Stimulated activated CD4-positive, alpha-beta T cell treated with anti-CD3 and anti-CD28 coated beads, Interleukin-4, amount 100 ng/mL, for 4 hours (primary cell): ENCODE results near the gene TICRR.
"Not testable (repeated sequence)": the region's sequence is repeated elsewhere in the genome, so short reads cannot be mapped to it uniquely, and the experiment has no call there.

Experiments
- DNase-seq, 2 experiments: peaks; one replicate each; pipeline ENCODE4 v3.0.0-alpha.2; 2020

TICRR gene

GRCh38 chr15:89575146-89575655 is at the start of gene TICRR:
TSS of gene TICRR (plus strand) at chr15:89575469. CDS start at chr15:89575587, 118 bp downstream.
- DNase-seq, result peak; percentile 82 to 96

- DNase-seq, result no peak
Measured at GRCh38 chr15:89526181-89526580, 49.1 kb upstream of the TICRR start.

GRCh38 chr15:89526601-89527441 is 48.4 kb upstream of the TICRR start:
- no peak for DNase-seq

- DNase-seq, result no peak
Measured at GRCh38 chr15:89528757-89529352, 46.4 kb upstream of the TICRR start.

GRCh38 chr15:89530976-89531375 is 44.3 kb upstream of the TICRR start:
- DNase-seq, result no peak

- no peak for DNase-seq
Measured at GRCh38 chr15:89531796-89532537, 43.3 kb upstream of the TICRR start.

GRCh38 chr15:89533861-89534544 is 41.3 kb upstream of the TICRR start:
- DNase-seq, result no peak

GRCh38 chr15:89539027-89539426 is 36.2 kb upstream of the TICRR start:
- no peak for DNase-seq

GRCh38 chr15:89542369-89542768 is 32.9 kb upstream of the TICRR start:
- DNase-seq, result no peak

GRCh38 chr15:89543389-89543788 is 31.9 kb upstream of the TICRR start:
- no peak for DNase-seq

- not testable (repeated sequence) for DNase-seq
Measured at GRCh38 chr15:89549138-89549537, 26.1 kb upstream of the TICRR start.

- DNase-seq, result no peak
Measured at GRCh38 chr15:89550427-89550826, 24.8 kb upstream of the TICRR start.

- no peak for DNase-seq
Measured at GRCh38 chr15:89551550-89551949, 23.7 kb upstream of the TICRR start.

GRCh38 chr15:89553632-89554031 is 21.6 kb upstream of the TICRR start:
- no peak for DNase-seq

GRCh38 chr15:89554247-89554646 is 21.0 kb upstream of the TICRR start:
- no peak for DNase-seq

- DNase-seq, result no peak
Measured at GRCh38 chr15:89555768-89556167, 19.5 kb upstream of the TICRR start.

- peak; percentile 17 to 19 for DNase-seq
Measured at GRCh38 chr15:89556413-89557262, 18.6 kb upstream of the TICRR start.

- DNase-seq, result no peak
Measured at GRCh38 chr15:89559769-89560264, 15.5 kb upstream of the TICRR start.

GRCh38 chr15:89566181-89566580 is 9.1 kb upstream of the TICRR start:
- no peak for DNase-seq

GRCh38 chr15:89566621-89567294 is 8.5 kb upstream of the TICRR start:
- no peak for DNase-seq
